ENCODE results near the gene JDP2.

DNA sequence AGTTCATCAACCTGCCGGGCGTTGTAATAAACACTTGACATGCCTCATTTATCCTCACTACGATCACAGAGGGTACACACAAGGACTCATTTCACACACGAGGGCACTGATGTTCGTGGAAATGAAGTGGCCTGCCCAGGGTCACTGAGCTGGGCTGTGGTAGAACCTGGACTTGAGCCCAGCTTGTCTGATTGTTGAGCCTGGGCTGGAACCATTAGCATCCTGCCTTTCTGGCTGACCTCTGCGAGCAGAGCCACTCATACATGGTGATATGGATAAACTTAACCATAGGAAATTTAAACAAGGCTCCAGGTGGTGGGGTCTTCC, 16.6 kb upstream of the JDP2 start:
- TF ChIP-seq, protein P1, sequence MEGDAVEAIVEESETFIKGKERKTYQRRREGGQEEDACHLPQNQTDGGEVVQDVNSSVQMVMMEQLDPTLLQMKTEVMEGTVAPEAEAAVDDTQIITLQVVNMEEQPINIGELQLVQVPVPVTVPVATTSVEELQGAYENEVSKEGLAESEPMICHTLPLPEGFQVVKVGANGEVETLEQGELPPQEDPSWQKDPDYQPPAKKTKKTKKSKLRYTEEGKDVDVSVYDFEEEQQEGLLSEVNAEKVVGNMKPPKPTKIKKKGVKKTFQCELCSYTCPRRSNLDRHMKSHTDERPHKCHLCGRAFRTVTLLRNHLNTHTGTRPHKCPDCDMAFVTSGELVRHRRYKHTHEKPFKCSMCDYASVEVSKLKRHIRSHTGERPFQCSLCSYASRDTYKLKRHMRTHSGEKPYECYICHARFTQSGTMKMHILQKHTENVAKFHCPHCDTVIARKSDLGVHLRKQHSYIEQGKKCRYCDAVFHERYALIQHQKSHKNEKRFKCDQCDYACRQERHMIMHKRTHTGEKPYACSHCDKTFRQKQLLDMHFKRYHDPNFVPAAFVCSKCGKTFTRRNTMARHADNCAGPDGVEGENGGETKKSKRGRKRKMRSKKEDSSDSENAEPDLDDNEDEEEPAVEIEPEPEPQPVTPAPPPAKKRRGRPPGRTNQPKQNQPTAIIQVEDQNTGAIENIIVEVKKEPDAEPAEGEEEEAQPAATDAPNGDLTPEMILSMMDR (conservative IDR thresholded peaks at IDR 0.05; ENCODE audit: low read depth, low read length), result no peak
- TF ChIP-seq RCOR1 (IDR thresholded peaks at IDR 0.05; ENCODE audit: insufficient replicate concordance, low read length), result no peak
